CD1c-positive myeloid dendritic cell (primary cell): ENCODE measurements around the gene BCAN.
"Not testable (repeated sequence)": the region's sequence is repeated elsewhere in the genome, so short reads cannot be mapped to it uniquely, and the experiment has no call there.

Source experiments
- DNase-seq: peaks from one replicate; pipeline ENCODE4 v3.0.0-alpha.2; 2016; ENCODE audit errors: extremely low spot score

The BCAN gene

DNA sequence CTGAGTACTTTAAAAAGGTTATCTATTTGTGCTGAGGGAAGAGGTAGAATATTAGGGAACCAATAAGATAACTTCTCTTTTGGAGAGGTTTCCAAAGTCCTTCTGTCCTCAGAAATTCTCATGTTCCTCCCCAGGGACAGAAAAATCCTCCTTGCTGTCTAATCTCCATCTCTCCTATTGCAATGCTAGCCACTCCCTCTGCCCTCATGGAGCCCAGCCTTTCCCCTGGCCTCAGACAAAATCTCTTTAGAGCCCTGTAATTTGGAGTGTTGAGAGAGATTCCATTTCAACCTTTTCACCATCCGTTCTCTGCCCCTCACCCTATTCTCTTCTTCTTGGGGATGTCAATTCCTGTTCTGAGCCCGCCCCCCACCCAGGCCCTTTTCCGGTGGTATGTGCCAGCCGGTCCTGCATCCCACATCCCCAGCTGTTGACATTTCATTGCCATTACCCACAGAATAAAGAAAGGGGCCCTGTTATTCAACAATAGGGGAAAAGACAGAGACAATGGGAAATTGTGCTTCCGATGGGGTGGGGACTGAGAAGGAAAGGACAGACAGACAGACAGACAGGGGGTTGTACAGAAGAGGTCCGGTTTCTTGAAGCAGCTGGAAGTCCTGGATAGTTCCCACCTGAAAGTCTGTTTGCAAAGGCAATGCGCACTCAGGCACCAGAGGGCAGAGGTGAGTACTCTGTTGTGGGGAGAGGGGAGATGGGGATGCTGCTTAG is 22.9 kb upstream of the BCAN start, which contains the start of gene HAPLN2:
HAPLN2 (plus strand) TSS at position 563 of the 729 bp plus-strand sequence. CDS start 4,076 bp downstream, outside the sequence.
- no peak for DNase-seq

DNA sequence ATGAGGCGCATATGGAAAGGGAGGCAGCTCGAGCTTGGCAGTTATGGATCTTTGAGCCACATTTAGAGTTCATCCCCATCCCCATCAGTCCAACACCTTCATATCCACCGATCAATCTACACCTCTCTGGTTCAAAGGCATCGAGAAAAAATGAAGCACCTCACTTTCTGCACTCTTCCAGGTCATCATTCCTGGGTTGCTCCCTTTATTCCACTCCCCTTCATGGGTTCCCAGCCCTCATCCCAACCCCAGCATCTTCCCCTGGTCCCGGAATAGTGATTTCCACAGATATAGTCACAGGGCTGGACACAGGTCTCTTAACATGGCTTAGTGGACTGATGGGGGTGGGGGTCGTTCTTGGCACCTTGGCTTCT is 22.3 kb upstream of the BCAN start:
- DNase-seq = no peak

DNA sequence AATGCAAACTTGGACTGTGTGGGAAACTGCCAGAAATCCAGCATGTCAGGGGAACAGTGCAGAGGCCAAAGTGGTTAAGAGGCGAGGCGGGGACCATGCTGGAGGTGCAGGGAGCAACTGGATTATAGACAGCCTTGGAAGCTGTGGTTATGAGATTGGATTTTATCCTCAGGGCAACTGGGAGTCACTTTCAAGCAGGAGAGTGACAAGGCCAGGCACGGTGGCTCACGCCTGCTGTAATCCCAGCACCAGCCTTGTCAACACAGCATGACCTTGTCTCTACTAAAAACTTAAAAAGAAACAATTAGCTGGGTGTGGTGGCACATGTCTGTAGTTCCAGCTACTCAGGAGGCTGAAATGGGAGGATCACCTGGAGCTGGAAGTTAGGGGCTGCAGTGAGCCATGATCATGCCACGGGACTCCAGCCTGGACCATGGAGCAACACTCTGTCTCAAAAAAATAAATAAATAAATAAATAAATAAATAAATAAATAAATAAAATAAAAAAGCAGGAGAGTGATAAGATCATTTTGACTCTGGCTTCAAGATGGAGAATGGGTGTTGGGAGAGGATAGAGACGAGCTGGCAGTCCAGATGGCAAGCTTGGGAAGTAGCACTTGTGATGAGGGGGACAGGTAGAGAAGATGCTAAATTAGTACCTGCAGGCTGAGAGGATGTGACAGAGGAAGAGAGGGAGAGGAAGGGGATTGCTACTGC is 19.2 kb upstream of the BCAN start:
- no peak for DNase-seq

DNA sequence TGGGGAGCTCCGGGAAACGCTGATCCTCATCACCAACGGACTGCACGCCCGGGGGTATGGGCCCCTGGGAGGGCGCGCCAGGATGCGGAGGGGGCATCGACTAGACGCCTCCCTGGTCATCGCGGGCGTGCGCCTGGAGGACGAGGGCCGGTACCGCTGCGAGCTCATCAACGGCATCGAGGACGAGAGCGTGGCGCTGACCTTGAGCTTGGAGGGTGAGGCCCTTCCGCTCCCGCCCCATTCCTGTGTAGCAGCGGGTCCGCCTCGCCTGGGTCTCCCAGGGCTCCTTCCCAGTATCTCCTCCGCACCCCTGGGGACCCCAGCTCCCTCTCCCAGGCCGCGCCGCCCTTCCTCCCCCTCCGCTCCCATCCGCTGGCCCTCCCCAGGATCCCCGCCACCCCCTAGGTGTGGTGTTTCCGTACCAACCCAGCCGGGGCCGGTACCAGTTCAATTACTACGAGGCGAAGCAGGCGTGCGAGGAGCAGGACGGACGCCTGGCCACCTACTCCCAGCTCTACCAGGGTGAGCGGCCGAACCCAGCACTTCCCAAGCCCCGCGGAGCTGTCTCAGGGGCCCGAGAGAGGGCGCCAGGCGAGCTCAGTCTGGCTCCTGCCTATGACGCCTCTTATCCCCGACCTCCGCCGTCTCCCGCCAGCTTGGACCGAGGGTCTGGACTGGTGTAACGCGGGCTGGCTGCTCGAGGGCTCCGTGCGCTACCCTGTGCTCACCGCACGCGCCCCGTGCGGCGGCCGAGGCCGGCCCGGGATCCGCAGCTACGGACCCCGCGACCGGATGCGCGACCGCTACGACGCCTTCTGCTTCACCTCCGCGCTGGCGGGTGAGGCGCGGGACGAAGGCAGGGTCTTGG is 17.7 kb upstream of the BCAN start:
- peak; percentile 49 for DNase-seq

DNA sequence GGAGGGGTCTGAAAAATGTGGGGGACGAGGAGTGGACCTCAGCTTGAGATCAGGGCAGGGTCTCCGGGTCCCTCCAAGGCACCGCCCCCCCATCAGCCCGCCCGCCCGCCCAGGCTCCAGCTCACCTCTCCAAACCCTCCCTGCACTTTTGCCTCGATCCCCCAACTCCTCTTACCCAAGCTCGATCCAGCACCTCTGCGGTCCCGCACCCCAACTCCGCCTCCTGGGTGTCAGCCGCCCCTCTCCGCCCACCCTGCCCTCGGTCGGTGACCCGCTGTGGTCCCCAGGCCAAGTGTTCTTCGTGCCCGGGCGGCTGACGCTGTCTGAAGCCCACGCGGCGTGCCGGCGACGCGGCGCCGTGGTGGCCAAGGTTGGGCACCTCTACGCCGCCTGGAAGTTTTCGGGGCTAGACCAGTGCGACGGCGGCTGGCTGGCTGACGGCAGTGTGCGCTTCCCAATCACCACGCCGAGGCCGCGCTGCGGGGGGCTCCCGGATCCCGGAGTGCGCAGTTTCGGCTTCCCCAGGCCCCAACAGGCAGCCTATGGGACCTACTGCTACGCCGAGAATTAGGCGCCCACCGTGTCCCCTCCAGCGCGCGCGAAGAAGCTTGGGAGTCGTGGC is 17.0 kb upstream of the BCAN start:
- DNase-seq = no peak

DNA sequence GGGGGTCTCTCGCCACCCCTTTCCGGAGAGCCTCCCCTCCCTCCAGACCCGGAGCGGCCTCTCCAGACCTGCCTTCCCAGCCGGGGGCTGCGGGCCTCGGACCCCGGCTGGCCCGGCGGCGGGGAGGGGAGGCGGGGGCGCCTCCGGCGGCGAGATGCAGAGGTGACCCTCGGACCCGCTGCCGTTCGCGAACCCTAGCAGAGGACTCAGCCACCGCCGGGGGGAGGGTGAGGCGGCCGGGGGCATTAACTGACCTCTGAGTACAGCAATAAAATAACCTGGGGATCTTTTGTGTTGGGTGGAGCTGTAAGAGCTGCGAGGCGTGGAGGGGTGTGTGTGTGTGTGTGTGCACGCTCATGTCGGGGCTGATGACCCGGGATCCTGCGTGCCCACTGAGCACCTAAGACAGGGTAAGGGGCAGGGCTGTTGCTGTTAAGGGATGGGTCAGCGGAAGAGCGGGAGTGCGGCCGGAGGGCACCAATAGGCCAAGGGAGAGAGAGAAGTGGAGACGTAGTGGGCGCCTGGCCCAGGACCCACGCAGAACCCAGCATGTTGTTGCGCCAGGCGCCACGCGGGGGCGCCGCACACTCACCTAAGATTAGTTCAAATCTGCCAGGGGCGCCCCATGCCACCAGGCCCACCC is 16.4 kb upstream of the BCAN start:
- peak; percentile 70 for DNase-seq

DNA sequence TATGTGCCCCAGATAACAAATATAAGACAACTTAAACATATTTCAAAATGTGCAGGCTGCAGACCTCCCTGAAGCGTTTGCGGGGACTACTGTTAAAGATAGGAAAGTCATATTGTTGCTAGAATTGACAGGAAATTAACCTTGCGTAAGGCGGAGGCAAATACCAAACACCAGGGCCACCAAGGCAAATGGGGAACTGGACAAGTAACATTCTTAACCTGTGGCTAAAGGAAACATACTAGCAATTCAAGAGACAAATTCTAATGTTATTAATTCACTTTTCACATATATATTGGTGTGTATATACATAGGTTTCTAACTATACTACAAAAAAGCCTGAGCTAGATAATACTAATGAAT is 15.9 kb upstream of the BCAN start:
- no peak for DNase-seq

DNA sequence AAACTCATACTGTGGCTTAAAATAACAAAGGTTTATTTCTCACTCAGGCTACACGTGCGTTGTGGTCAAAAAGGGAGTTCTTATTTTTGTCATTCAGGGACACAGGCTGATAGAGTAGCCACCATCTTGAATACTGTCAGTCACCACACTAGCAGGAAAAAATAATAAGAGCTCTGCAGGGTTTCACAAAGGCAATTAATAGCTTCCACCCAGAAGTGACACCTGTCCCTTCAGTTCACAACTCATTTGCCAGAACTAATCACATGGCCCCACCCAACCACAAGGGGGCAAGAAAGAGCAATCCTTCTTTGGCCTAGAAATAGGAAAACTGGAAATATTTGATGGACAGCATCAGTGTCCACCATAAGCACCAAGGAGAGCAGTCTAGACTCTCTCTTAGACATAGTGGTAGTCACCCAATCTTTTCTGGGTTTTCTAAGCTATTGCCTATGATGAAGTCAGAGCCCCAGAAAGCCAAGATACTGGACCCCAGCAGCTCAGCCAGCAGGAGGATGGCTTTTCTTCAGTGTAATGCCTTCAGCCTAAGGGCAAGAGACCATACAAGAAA is 14.5 kb upstream of the BCAN start:
- peak; percentile 71 for DNase-seq

DNA sequence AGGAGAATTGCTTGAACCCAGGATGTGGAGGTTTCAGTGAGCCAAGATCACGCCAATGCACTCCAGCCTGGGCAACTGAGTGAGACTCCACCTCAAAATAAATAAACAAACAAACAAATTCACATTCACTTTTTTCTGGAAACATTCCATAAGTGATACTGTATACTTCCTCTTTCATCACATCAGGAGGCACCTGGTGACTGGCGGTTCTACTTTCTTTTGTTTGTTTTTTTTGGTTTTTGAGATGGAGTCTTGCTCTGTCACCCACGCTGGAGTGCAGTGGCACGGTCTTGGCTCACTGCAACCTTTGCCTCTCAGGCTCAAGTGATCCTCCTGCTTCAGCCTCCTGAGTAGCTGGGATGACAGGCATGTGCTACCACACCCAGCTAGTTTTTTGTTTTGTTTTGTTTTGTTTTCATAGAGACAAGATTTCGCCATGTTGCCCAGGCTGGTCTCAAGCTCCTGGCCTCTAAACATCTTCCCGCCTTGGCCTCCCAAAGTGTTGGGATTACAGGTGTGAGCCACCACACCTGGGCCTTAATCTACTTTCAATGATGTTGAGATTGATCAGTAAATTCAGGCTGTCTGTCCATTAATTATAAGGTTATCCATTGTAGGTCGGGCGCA is 12.0 kb upstream of the BCAN start:
- no peak for DNase-seq

DNA sequence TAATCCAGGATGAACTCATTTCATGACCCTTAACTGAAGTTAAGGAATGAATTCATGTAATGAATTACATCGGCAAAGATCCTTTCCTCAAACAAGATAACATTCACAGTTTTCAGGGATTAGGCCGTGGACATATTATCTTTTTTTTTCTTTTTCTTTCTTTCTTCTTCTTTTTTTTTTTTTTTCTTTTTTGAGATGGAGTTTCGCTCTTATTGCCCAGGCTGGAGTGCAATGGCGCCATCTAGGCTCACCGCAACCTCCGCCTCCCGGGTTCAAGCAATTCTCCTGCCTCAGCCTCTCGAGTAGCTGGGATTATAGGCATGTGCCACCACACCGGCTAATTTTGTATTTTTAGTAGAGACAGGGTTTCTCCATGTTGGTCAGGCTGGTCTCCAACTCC is 10.8 kb upstream of the BCAN start:
- DNase-seq = not testable (repeated sequence)

DNA sequence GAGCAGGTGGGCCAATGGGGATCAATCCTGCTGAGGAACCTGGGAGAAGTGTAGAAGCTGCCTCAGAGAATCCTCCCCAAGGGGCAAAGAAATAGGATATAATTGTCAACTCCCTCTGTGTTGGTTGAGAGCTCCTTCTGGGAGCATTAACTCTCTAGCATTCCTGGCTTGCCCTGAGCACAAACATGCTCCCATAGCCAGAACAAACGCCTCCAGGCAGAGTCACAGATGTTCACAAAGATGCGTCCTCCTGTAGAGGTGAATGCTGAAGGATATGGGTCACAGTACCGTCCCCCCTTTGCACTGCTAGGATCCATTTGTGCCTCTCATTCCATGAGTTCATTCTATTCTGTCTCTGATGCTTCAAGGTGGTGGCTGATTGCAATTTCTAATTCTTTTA is 9.6 kb upstream of the BCAN start:
- no peak for DNase-seq

DNA sequence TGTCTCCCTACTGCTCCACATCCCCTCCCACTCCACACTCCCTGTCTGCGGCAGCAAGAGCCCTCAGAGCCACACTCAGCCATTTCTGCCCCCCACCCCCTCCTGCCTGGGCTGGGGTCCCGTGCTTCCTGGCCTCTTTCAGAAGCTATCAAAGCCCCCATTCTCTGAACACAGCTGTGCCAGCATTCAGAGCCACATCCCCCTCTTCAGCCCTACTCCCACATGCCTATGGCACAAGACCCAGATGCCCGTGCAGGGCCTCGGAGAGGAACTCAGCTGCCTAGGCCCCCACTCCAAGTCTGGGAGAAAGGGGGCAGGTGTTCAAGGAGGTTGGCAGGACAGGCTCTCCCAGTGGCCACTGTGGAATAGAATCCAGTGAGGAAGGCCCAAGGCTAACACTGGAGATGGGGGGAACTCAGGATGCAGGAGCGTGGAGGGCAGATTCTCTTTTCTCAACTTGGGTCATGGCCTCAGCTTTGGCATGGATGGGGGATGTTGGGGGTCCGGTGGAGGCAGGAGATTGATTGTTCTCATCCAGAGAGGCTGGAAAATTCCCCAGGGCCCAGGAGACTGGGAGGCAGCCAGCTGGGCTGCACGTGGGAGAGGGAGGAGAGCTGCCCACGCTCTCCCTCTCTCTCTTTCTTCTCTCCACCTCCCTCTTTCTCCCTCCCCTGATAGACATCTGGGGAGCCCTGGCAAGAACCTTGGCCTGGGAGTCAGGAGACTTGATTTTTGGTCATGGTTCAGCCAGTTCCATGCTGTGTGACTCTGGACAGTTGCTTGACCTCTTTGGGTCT is 3.5 kb upstream of the BCAN start:
- no peak for DNase-seq

DNA sequence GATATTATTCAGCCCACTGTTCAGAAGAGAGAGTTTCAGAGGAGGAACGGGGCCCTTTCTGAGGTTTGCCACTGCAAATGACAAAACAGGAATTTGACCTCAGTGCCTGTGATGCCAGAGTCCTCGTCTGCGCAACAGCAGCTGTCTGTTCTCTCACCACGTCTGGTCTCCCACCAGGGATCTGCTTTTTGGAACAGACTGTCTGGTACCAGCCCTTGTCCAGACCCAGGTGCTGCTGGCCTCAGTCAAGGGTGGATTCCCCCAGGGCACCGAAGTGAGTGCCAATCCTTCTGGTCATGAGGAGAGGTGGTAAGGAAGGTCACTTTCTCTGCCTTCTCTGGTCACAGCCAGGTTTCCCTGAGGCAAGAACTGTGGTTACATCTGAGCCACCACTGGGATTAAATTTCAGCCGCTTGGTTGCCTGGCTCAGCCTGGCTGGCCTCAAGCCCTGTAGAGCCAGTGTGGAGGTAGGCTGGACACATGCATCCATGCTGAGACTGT is 2.3 kb upstream of the BCAN start:
- no peak for DNase-seq

DNA sequence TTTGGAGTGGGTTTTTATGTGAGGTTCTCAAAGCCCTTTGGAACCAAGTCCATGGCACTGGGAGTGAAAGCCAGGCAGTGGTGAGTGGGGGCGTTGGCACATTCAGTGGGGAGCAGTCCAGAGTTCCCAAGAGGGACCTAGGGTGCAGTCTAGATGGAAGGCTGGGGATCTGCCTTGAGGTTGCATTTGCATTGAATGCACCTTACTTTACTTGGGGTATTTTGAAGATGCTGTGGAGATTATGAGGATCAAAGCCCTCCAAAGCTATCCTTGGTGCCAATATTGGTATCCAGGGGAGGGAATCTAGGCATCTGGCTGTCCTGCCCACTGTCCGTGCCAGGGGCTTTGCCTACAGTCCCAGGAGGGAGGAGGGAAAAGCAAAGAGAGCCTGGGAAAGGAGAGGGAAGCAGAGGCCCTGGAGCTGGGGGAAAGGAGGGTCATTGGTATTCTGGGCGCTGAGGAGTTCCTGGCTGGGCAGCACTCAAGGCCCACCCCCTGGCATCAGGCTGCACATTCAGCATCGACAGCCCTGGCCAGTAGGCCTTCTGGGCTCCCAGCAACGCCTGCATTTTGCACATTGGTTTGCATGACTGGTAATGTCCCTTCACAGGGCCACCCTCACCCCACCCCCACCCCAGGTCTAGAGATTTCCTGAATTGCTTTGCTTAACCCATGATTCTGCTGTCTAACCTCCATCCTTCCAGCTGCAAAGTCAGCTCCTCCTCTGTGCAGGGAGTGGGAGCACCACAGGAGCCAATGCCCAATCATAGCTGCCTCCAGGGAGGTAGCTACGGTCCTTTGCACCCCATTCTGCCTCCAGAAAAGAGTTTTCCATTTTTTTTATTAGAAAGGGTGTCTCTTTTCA is 843 bp upstream of the BCAN start:
- no peak for DNase-seq

DNA sequence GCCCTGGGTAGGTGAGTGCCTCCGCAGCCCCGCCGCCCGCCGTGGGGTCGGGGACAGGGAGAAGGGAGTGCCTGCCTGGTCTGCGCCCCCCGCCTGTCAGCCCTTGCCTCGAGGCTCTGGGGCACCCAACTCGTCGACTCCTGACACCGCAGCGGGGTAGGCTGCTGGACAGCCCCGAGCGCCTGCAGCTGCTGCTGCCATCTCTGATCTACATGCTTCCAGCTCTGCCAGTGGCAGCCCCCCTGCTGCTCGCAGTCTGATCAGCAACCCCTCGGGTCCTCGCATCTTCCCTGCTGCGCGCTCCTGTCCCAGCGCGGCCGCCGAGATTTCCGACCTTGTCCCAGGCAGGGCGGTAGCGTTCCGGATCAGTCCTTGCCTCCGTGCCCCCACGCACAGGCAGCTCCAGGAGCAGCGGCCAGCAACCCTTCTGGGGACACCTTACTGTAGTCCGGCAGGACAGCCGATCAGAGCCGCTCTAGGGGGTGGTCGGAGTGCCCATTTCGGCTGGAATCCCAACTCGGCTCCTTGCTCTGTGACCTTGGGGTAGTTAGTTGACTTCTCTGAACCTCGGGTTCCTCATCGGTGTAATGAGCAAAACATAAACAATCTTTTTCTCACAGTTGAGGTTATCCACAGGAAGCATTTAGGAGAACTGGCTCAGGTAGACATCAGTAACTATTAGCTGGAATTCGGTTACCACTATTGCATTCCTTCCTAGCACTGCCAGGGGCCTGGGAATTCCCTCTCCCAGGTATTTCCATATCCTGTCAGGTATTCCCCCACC is 540 bp downstream of the BCAN start:
- DNase-seq = no peak

DNA sequence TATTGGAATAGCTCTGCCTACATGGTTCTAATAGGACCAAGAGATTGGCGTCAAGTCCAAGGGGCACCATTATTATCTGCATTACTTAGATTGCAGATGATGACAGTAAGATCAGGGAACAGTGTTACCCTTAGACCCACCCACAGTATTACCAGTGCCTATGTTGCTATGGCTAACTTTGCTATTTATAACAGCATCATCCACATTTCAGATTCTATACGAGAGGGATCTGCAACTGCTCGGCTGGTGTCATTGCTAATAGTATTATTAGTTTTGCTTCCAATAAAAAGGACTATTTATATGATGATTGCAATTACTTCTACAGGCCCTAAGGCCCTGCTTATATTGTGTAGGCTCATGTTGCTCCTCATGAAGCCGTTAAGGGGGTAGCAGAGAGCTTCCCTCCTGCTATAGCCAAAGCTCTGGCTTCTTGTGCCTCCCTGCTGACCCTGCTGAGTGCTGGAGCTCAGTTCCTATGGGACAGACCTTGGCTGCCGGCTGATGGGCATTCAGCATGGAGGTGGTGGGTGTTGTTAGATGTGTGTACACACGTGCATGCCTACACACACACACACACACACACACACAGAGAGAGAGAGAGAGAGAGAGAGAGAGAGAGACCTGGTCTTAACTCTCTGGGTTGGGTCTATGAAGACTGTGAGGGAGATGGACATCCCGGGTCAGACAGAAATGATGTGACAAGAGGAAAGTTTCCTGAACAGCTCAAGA is 1.3 kb downstream of the BCAN start:
- DNase-seq = no peak

DNA sequence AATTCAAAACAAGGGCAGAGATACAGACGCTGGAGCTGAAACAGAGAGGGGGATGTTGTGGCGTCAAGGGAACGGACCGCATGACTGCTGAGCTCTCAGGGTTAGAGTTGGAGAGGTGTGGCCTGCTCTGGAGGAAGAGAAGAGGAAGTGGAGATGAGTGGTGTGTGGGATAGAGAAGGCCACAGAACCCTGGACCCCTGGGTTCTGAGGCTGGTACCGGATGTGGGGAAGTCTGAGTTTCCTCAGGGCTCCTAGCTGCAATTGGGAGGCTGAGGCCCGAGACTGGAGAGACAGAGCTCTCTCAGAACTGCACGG is 1.8 kb downstream of the BCAN start:
- DNase-seq = peak; percentile 35

DNA sequence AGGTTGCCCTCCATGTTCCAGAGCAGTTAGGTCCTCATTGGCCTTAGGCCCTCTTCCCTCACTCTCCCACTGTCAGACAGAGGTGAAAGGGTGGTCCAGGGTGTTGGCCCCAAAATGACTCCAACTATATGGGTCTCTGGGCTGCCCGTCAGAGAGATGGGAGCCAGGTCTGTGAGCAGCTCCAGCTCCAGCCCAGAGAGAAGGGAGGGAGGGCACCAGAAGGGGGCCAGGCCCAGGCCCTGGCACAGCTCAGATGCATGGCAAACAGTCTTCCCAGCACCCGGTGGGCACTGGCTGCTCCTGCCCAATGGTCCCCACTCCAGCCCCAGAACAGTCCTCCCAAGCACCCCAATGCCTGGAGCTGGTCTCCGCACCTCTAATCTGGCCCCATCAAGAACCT is 2.2 kb downstream of the BCAN start:
- no peak for DNase-seq
